NCI-H1436 (cell line): ENCODE results near the gene CATSPERB.
"Not testable (repeated sequence)": the region's sequence is repeated elsewhere in the genome, so short reads cannot be mapped to it uniquely, and the experiment has no call there.

Source experiments
- DNase-seq: peaks from one replicate; lab custom pipeline; 2025; lab: John Stamatoyannopoulos, UW

Gene CATSPERB

GRCh38 chr14:91580876-91581577 is 150.9 kb downstream of the CATSPERB start:
- DNase-seq: no peak

DNA sequence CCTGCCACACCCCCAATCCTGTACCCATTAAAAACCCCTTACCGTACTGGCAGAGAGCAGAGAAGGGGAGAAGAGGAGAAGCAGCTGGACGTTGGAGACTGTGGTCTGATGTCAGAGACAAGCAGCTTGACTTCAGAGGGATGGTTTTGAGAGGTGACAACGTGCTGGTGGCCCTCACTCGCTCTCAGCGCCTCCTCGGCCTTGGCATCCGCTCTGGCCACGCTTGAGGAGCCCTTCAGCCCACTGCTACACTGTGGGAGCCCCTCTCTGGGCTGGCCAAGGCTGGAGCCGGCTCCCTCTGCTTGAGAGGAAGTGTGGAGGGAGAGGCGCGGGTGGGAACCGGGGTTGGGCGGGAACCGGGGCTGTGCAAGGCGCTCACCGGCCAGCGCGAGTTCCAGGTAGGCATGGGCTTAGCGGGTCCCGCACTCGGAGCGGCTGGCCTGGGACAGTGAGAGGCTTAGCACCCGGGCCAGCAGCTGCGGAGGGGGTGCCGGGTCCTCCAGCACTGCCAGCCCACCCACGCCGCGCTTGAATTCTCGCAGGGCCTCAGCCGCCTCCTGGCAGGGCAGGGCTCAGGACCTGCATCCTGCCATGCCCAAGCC is 154.2 kb downstream of the CATSPERB start:
- no peak for DNase-seq

GRCh38 chr14:91575469-91576208 is 156.2 kb downstream of the CATSPERB start:
- no peak for DNase-seq

- DNase-seq: peak; percentile 68
These were observed 157.7 kb downstream of the CATSPERB start for GRCh38 chr14:91573894-91574837.

- DNase-seq: no peak
These were observed 158.4 kb downstream of the CATSPERB start for GRCh38 chr14:91573528-91573893.

GRCh38 chr14:91570021-91570420 is 161.9 kb downstream of the CATSPERB start:
- no peak for DNase-seq

DNA sequence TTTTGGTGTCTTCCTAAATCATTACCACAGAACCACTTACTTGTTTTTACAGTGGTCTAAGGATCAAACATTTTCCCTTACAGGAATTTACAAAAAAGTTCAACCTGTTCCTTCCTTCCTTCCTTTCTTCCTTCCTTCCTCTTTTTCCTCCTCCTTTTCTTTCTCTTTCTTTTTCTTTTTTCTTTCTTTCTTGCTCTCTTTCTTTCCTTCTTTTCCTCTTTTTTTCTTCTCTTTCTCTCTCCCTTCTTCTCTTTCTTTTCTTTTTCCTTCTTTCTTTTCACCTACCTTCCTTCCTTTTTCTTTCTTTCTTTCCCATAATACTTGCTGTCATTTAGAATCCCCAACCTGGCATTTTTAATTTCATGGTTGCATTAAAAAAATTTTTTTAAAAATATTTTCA is 162.6 kb downstream of the CATSPERB start:
- DNase-seq: no peak

DNA sequence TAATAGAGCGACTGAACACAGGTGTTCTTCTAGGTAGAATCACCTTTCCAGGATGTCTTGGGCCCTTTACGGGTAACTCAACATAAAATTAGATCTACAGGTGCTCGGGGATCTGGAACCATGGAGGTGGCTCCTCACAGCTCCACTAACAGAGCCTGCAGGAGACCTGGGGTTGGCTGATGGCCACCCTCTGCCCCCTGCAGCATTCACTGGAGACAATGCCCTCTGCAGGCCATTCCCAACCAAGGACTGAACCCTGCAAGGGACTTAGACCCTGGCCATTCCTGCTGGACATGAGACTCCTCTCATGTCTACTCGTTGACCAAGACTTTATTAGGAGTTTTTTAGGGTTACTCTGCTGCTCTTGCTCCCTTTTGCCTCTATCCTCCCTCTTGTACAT is 163.3 kb downstream of the CATSPERB start:
- no peak for DNase-seq

DNA sequence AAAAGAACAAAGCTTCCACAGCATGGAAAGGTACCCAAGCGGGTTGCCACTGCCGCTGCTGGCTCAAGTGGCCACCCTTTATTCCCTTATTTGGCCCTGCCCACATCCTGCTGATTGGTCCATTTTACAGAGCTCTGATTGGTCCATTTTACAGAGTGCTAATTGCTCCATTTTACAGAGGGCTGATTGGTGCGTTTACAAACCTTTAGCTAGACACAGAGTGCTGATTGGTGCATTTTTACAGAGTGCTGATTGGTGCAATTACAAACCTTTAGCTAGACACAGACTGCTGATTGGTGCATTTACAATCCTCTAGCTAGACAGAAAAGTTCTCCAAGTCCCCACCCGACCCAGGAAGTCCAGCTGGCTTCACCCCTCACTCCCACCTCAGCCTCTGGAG is 164.1 kb downstream of the CATSPERB start:
- DNase-seq: not testable (repeated sequence)

- DNase-seq: no peak
These were observed 176.4 kb downstream of the CATSPERB start for GRCh38 chr14:91555531-91555930.

DNA sequence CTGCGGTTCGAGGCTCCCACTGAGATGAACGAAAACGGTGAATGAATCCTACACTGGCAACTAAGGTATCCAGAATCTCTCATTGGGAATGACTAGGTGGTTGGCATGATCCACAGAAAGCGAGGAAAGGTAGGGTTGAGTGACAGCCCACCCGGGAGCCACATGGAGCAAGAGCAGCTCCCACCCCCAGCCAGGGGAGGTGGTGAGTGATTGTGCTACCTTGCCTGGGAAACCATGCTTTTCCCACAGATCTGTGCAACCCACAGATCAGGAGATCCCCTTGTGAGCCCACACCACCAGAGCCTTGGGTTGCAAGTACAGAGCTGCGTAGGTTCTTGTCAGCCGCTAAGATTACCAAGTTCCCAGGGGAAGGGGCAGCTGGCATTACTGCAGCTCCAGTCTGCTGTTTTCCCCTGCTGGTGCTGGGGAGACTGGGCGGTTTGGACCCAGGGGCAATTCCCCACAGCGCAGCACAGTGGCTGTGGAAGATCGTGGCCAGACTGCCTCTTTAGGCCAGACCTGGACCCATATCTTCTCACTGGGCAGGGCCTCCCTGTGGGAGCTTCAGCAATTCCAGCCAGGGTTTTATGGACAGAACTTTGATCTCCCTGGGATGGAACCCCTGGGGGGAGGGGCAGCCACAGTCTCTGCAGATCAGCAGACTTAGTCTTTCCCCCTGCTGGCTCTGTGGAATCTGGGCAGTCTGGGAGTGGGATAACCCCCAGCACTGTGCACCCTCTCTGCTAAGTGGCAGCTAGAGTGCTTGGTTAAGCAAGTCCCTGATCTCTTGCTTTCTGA is 177.2 kb downstream of the CATSPERB start:
- no peak for DNase-seq

- no peak for DNase-seq
These were observed 183.8 kb downstream of the CATSPERB start for GRCh38 chr14:91548108-91548507.

GRCh38 chr14:91545946-91546716 is 185.8 kb downstream of the CATSPERB start:
- no peak for DNase-seq

DNA sequence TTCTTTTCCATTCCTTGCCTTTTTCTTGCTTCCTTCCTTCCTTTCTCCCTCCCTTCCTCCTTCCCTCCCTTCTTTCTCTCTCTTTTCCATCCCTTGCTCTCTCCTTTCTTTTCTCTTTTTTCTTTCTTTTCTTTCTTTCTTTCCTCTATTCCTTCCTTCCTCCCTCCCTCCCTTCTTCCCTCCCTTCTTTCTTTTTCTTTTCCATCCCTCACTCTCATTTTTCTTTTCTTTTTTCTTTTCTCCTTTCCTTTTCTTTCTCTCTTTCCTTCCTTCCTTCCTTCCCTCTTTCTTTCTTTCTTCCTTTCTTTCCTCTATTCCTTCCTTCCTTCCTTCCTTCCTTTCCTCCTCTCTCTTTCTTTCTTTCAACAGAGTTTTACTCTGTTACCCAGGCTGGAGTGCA is 186.7 kb downstream of the CATSPERB start:
- no peak for DNase-seq

DNA sequence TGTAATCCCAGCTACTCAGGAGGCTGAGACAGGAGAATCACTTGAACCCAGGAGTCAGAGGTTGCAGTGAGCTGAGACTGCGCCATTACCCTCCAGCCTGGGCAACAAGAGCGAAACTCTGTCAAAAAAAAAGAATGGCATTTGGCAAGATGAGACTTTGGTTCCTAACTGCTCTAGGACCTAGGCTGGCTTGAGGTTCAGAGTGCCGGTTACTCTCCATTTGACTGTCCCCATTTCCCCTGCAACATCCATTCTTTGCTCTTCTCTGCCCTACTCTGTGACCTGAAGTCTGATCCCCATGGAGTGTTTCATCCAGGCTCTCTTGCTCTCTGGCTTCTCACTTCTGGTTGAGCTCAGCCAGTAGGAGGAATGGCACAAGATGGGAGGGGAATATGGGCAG is 195.6 kb downstream of the CATSPERB start:
- no peak for DNase-seq

DNA sequence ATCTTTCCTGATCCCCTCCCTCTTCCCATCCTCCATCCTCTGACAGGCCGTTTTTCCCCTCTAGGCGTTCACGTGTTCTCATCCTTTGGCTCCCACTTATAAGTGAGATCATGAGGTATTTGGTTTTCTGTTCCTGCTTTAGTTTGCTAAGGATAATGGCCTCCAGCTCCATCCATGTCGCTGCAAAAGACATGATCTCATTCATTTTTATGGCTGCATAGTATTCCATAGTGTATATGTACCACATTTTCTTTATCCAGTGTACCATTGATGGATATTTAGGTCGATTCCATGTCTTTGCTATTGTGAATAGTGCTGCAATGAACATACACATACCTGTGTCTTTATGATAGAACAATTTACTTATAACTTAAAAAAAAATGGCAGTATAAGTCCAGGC is 197.8 kb downstream of the CATSPERB start:
- not testable (repeated sequence) for DNase-seq

GRCh38 chr14:91533623-91534022 is 198.3 kb downstream of the CATSPERB start:
- no peak for DNase-seq
